HG03442 (cell line): ENCODE data around the gene SLC52A3.
"Not testable (repeated sequence)": the region's sequence is repeated elsewhere in the genome, so short reads cannot be mapped to it uniquely, and the experiment has no call there.

ENCODE experiments used
- ATAC-seq: cut with Tn5 transposase; IDR thresholded peaks from one replicate; pipeline ENCODE4 v1.9.1; 2021; ENCODE audit warnings: mild to moderate bottlenecking, moderate library complexity; ENCODE audit not compliant: unreplicated experiment

The SLC52A3 gene

GRCh38 chr20:768426-768978 is at the start of gene SLC52A3:
SLC52A3 (minus strand) TSS chr20:768500; CDS start chr20:765774, 2,726 bp downstream.
- ATAC-seq = no peak

- ATAC-seq = no peak
Observed at GRCh38 chr20:815914-816606, 47.8 kb upstream of the SLC52A3 start.

GRCh38 chr20:815226-815625 is 46.9 kb upstream of the SLC52A3 start:
- ATAC-seq = no peak

GRCh38 chr20:813390-813789 is 45.1 kb upstream of the SLC52A3 start:
- ATAC-seq = no peak

- not testable (repeated sequence) for ATAC-seq
Observed at GRCh38 chr20:812435-812814, 44.1 kb upstream of the SLC52A3 start.

- ATAC-seq = not testable (repeated sequence)
Observed at GRCh38 chr20:811776-812434, 43.6 kb upstream of the SLC52A3 start.

GRCh38 chr20:805713-806112 is 37.4 kb upstream of the SLC52A3 start:
- ATAC-seq = no peak

GRCh38 chr20:801678-802077 is 33.4 kb upstream of the SLC52A3 start:
- no peak for ATAC-seq

- ATAC-seq = not testable (repeated sequence)
Observed at GRCh38 chr20:800026-800425, 31.7 kb upstream of the SLC52A3 start.

- not testable (repeated sequence) for ATAC-seq
Observed at GRCh38 chr20:798746-799145, 30.4 kb upstream of the SLC52A3 start.

GRCh38 chr20:796921-797320 is 28.6 kb upstream of the SLC52A3 start:
- ATAC-seq = no peak

GRCh38 chr20:792248-792647 is 23.9 kb upstream of the SLC52A3 start:
- ATAC-seq = no peak

- ATAC-seq = no peak
Observed at GRCh38 chr20:791056-791455, 22.8 kb upstream of the SLC52A3 start.

GRCh38 chr20:787825-788224 is 19.5 kb upstream of the SLC52A3 start:
- ATAC-seq = no peak

GRCh38 chr20:779771-780170 is 11.5 kb upstream of the SLC52A3 start:
- ATAC-seq = no peak

- ATAC-seq = no peak
Observed at GRCh38 chr20:776165-776564, 7.9 kb upstream of the SLC52A3 start.

GRCh38 chr20:775679-776135 is 7.4 kb upstream of the SLC52A3 start:
- ATAC-seq = no peak

- ATAC-seq = no peak
Observed at GRCh38 chr20:774660-775057, 6.4 kb upstream of the SLC52A3 start.

- ATAC-seq = no peak
Observed at GRCh38 chr20:774016-774659, 5.8 kb upstream of the SLC52A3 start.

GRCh38 chr20:772806-773205 is 4.5 kb upstream of the SLC52A3 start:
- no peak for ATAC-seq

GRCh38 chr20:771741-772464 is 3.6 kb upstream of the SLC52A3 start:
- ATAC-seq = no peak
